Measurements from ENCODE around the gene MAML2.

- TF ChIP-seq REST (IDR thresholded peaks at IDR 0.05) (no peak), YY1 (IDR thresholded peaks at IDR 0.05) (no peak), TAF1 (conservative IDR thresholded peaks at IDR 0.05) (no peak), CTCF (IDR thresholded peaks at IDR 0.05; ENCODE audit: low read depth, low read length, missing input control) (no peak)
Observed at GRCh38 chr11:96376796-96377195, 33.8 kb upstream of the MAML2 start.

Data from liver (tissue), 3 donors.